GM23338 (cell line): Measurements from ENCODE around the gene ADAMTSL5. TPM values are rescaled to one million over a fixed set of nuclear protein-coding genes. Genes with fewer than 3 reads are reported as not detected.

ENCODE experiments used
- ATAC-seq: fragments of 200-7000 bp; cut with Tn5 transposase; 3 replicates; pipeline ENCODE4 v1.9.1; 2020
- DNase-seq: peaks from one replicate; pipeline ENCODE4 v3.0.0-alpha.2; 2015; ENCODE audit warnings: low spot score
- H2AFZ ChIP-seq: fragments of 200-600 bp; sonication (generic); 2 replicates; pipeline ENCODE4 v1.8.0; 2016; ENCODE audit warnings: antibody characterized with exemption, mild to moderate bottlenecking, moderate library complexity
- H3F3A ChIP-seq: fragments of 200-600 bp; sonication (generic); replicated peaks from 2 replicates; pipeline ENCODE4 v1.8.0; 2017; ENCODE audit warnings: antibody characterized with exemption, mixed run types, low read depth
- H3K27ac ChIP-seq: fragments of 200-600 bp; sonication (generic); 2 replicates; pipeline ENCODE4 v1.6.1; 2016; ENCODE audit warnings: low read depth
- H3K27me3 ChIP-seq: fragments of 200-600 bp; sonication (generic); 2 replicates; pipeline ENCODE4 v1.8.0; 2016; ENCODE audit warnings: mild to moderate bottlenecking, mixed run types, moderate library complexity; ENCODE audit not compliant: insufficient read depth
- H3K36me3 ChIP-seq: fragments of 200-600 bp; sonication (generic); 2 replicates; pipeline ENCODE4 v1.8.0; 2016; ENCODE audit warnings: mild to moderate bottlenecking; ENCODE audit not compliant: insufficient read depth
- H3K4me1 ChIP-seq: fragments of 200-600 bp; sonication (generic); 2 replicates; pipeline ENCODE4 v1.8.0; 2016; ENCODE audit warnings: mild to moderate bottlenecking, moderate library complexity; ENCODE audit not compliant: insufficient read depth
- H3K4me2 ChIP-seq: fragments of 200-600 bp; sonication (generic); 2 replicates; pipeline ENCODE4 v1.7.1; 2017; ENCODE audit warnings: mixed run types
- H3K4me3 ChIP-seq: fragments of 200-600 bp; sonication (generic); 2 replicates; pipeline ENCODE4 v1.6.1; 2016; ENCODE audit warnings: mixed run types
- H3K79me2 ChIP-seq: fragments of 200-600 bp; sonication (generic); replicated peaks from 2 replicates; pipeline ENCODE4 v1.8.0; 2017; ENCODE audit warnings: mild to moderate bottlenecking; ENCODE audit not compliant: insufficient read depth
- H3K9me2 ChIP-seq: fragments of 200-600 bp; sonication (generic); 2 replicates; pipeline ENCODE4 v1.8.0; 2017; ENCODE audit not compliant: insufficient read depth
- H4K20me1 ChIP-seq: fragments of 200-600 bp; sonication (generic); replicated peaks from 2 replicates; pipeline ENCODE4 v1.8.0; 2017; ENCODE audit warnings: mild to moderate bottlenecking; ENCODE audit not compliant: insufficient read depth
- H3K27ac Mint-ChIP-seq: 2 replicates; pipeline ENCODE4 v1.8.0; 2020; ENCODE audit warnings: inconsistent platforms, mild to moderate bottlenecking, moderate library complexity, mixed read lengths
- H3K27me3 Mint-ChIP-seq: 3 replicates; pipeline ENCODE4 v1.8.0; 2022; ENCODE audit warnings: low read depth, mild to moderate bottlenecking, moderate library complexity, mixed read lengths, inconsistent platforms; ENCODE audit not compliant: insufficient read depth, poor library complexity
- H3K36me3 Mint-ChIP-seq: 3 replicates; pipeline ENCODE4 v1.8.0; 2021; ENCODE audit warnings: low read depth, mild to moderate bottlenecking, inconsistent platforms, moderate library complexity, mixed read lengths
- H3K4me1 Mint-ChIP-seq: 3 replicates; pipeline ENCODE4 v1.8.0; 2020; ENCODE audit warnings: mild to moderate bottlenecking, inconsistent platforms, mixed read lengths
- H3K4me3 Mint-ChIP-seq: 3 replicates; pipeline ENCODE4 v1.8.0; 2021; ENCODE audit warnings: moderate library complexity, mild to moderate bottlenecking, inconsistent platforms, mixed read lengths
- H3K9me3 Mint-ChIP-seq: 3 replicates; pipeline ENCODE4 v1.8.0; 2020; ENCODE audit warnings: moderate library complexity, mild to moderate bottlenecking, inconsistent platforms, mixed read lengths
- CREB1 ChIP-seq: fragments of 250-450 bp; sonication (Bioruptor Pico); IDR thresholded peaks from 2 replicates; pipeline ENCODE4 v1.5.0; 2020; ENCODE audit warnings: low read depth, mild to moderate bottlenecking, moderate library complexity
- CTCF ChIP-seq, 2 experiments: fragments of 200-600 bp in 1 of 2; sonication (generic) in 1 of 2; conservative IDR thresholded peaks; 2 replicates each; pipeline versions ENCODE4 v1.5.1 to v1.6.1; 2016 to 2017; ENCODE audit warnings: antibody characterized with exemption in 2 of 2, low read depth in 2 of 2, mild to moderate bottlenecking in 2 of 2, moderate library complexity in 1 of 2
- ETS1 ChIP-seq: IDR thresholded peaks from 2 replicates; pipeline ENCODE4 v1.6.1; 2016; ENCODE audit warnings: antibody characterized with exemption
- EZH2phosphoT487 ChIP-seq: fragments of 200-600 bp; sonication (generic); IDR thresholded peaks from one replicate; pipeline ENCODE4 v1.8.1; 2018; ENCODE audit warnings: antibody characterized with exemption; ENCODE audit not compliant: unreplicated experiment
- JUNB ChIP-seq: IDR thresholded peaks from one replicate; pipeline ENCODE4 v1.6.1; 2016; ENCODE audit warnings: antibody characterized with exemption; ENCODE audit not compliant: unreplicated experiment
- NANOG ChIP-seq: IDR thresholded peaks from 2 replicates; pipeline ENCODE4 v1.6.1; 2016; ENCODE audit warnings: antibody characterized with exemption, borderline replicate concordance
- POLR2AphosphoS5 ChIP-seq: IDR thresholded peaks from 2 replicates; pipeline ENCODE4 v1.6.1; 2016; ENCODE audit warnings: antibody characterized with exemption, low read depth
- STAT1 ChIP-seq: IDR thresholded peaks from one replicate; pipeline ENCODE4 v1.6.1; 2016; ENCODE audit warnings: antibody characterized with exemption; ENCODE audit not compliant: unreplicated experiment
- ZNF114 ChIP-seq: fragments of 250-450 bp; sonication (Bioruptor Pico); IDR thresholded peaks from 2 replicates; pipeline ENCODE4 v1.5.0; 2020; ENCODE audit warnings: mild to moderate bottlenecking, moderate library complexity
- ZNF331 ChIP-seq: fragments of 250-450 bp; sonication (Bioruptor Pico); IDR thresholded peaks from 2 replicates; pipeline ENCODE4 v1.5.0; 2020; ENCODE audit warnings: low read depth, mild to moderate bottlenecking, moderate library complexity
- ZNF462 ChIP-seq: fragments of 250-450 bp; sonication (Bioruptor Pico); IDR thresholded peaks from 2 replicates; pipeline ENCODE4 v1.5.0; 2020; ENCODE audit warnings: mild to moderate bottlenecking, moderate library complexity
- polyA plus RNA-seq: library from polyadenylated mRNA; unstranded; fragments of >200 nt; fragmentation: Nextera tagmentation; extraction: Ambion mirVana; gene quantifications from 2 replicates; pipeline ENCODE4 v1.2.1, GENCODE V29; 2016
- total RNA-seq: library from RNA; depleted of rRNA; stranded (reverse); fragments of >200 nt; shearing (Covaris generic); gene quantifications from 2 replicates; pipeline ENCODE4 v1.2.3, GENCODE V29; 2014

Gene ADAMTSL5
- total and polyA plus RNA-seq, 2 experiments from 2014 or later: 0.10 to 0.97 TPM

GRCh38 chr19:1524972-1525325 lies 12.1 kb upstream of the ADAMTSL5 start (continued):
- TF ChIP-seq ZNF462 (no peak), ETS1 (no peak), ZNF331 (CRISPR knock-in tag) (no peak), JUNB (no peak)

GRCh38 chr19:1524287-1524971 lies 11.6 kb upstream of the ADAMTSL5 start:
- 0 out of 2 replicates have a peak, but pooled peaks cover 4% of the 10 kb centered on the region for H3F3A ChIP-seq
- H2AFZ ChIP-seq: no peak overlapping the region
- no peak for DNase-seq
- H3K79me2 ChIP-seq: no peaks in the 10 kb centered on the region
- peak overlapping the region; percentile 52 for H3K4me3 ChIP-seq
- peaks cover 3% of the 10 kb centered on the region; the same call in 2 of the 3 replicates for H3K9me3 Mint-ChIP-seq
- no peak overlapping the region for H3K27ac ChIP-seq
- ATAC-seq: peak; percentile 38
- no peak overlapping the region for H3K27ac Mint-ChIP-seq
- H3K36me3 ChIP-seq: no peaks in the 10 kb centered on the region
- peaks cover 6% of the 10 kb centered on the region; the same call in 2 of the 3 replicates for H3K4me1 Mint-ChIP-seq
- peaks cover 27% of the 10 kb centered on the region for H3K27me3 ChIP-seq
- H4K20me1 ChIP-seq: no peaks in the 10 kb centered on the region
- no peaks in the 10 kb centered on the region for H3K9me2 ChIP-seq
- H3K4me1 ChIP-seq: no peaks in the 10 kb centered on the region
- H3K4me3 Mint-ChIP-seq: peak overlapping the region; percentile 70
- H3K27me3 Mint-ChIP-seq: peaks cover 47% of the 10 kb centered on the region
- H3K36me3 Mint-ChIP-seq: peaks cover 4% of the 10 kb centered on the region; the same call in 1 of the 3 replicates
- peak overlapping the region; percentile 71 for H3K4me2 ChIP-seq
- TF ChIP-seq POLR2AphosphoS5: no peak
- TF ChIP-seq ETS1: no peak
- no peak for TF ChIP-seq ZNF331 (CRISPR knock-in tag)
- TF ChIP-seq ZNF114 (CRISPR knock-in tag): no peak
- TF ChIP-seq CREB1: no peak
- no peak for TF ChIP-seq JUNB
- no peak for TF ChIP-seq NANOG
- no peak for TF ChIP-seq CTCF (conservative IDR thresholded peaks at IDR 0.05; ENCODE audit: low read depth in 2 of 2)
- no peak for TF ChIP-seq EZH2phosphoT487
- TF ChIP-seq STAT1: no peak
